ENCODE results near the gene GMDS. TPM values are rescaled to one million over a fixed set of nuclear protein-coding genes. Genes with fewer than 3 reads are reported as not detected.
A peak's percentile ranks its signal among the peaks of the same experiment; 100 is the strongest.

The GMDS gene
- total RNA-seq, 1 donor from 2014 or later: 17.9 TPM

GRCh38 chr6:1946583-1946982, 298.8 kb downstream of the GMDS start:
- DNase-seq (ENCODE audit: low read depth): no peak
- TF ChIP-seq, protein P1, sequence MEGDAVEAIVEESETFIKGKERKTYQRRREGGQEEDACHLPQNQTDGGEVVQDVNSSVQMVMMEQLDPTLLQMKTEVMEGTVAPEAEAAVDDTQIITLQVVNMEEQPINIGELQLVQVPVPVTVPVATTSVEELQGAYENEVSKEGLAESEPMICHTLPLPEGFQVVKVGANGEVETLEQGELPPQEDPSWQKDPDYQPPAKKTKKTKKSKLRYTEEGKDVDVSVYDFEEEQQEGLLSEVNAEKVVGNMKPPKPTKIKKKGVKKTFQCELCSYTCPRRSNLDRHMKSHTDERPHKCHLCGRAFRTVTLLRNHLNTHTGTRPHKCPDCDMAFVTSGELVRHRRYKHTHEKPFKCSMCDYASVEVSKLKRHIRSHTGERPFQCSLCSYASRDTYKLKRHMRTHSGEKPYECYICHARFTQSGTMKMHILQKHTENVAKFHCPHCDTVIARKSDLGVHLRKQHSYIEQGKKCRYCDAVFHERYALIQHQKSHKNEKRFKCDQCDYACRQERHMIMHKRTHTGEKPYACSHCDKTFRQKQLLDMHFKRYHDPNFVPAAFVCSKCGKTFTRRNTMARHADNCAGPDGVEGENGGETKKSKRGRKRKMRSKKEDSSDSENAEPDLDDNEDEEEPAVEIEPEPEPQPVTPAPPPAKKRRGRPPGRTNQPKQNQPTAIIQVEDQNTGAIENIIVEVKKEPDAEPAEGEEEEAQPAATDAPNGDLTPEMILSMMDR (conservative IDR thresholded peaks at IDR 0.05; ENCODE audit: low read depth, low read length): no peak
- H3K4me3 ChIP-seq (ENCODE audit: low read depth, low read length): no peak overlapping the region

DNA sequence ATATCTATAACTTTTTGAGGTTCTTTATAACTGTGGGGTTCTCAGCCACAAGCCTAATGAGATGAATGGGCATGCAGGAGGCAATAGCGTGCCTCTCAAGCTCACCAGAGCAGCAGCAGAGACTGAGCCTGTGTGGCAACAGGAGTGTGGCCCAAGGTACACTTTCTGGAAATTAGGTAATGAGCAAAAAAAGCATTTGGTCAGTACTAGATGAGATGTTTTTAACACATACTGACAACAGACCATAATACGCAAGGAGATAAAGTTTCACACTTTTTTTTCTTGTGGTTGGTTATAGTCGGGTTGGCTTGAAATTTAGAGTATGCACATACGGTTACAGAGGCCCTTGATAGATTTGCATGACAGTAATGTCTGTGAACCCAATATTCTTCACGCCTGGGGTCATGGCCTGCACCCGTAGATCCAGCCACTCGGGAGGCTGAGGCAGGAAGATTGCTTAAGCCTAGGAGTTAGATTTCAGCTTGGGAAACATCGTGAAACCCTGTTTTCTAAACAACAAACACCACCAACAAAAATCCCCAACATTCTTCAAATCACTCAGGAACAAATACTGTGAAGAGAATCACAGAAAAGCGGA, 300.1 kb downstream of the GMDS start:
- TF ChIP-seq, protein P1 (conservative IDR thresholded peaks at IDR 0.05; ENCODE audit: low read depth, low read length): no peak
- DNase-seq (ENCODE audit: low read depth): no peak
- no peak overlapping the region for H3K4me3 ChIP-seq (ENCODE audit: low read depth, low read length)

- no peak overlapping the region for H3K4me3 ChIP-seq (ENCODE audit: low read depth, low read length)
- DNase-seq (ENCODE audit: low read depth): no peak
- TF ChIP-seq, protein P1 (conservative IDR thresholded peaks at IDR 0.05; ENCODE audit: low read depth, low read length): no peak
Observed at GRCh38 chr6:1942834-1943233, 302.6 kb downstream of the GMDS start.

GRCh38 chr6:1941534-1941933, 303.9 kb downstream of the GMDS start:
- DNase-seq (ENCODE audit: low read depth): no peak
- no peak overlapping the region for H3K4me3 ChIP-seq (ENCODE audit: low read depth, low read length)
- TF ChIP-seq, protein P1 (conservative IDR thresholded peaks at IDR 0.05; ENCODE audit: low read depth, low read length): no peak

GRCh38 chr6:1940381-1940780, 305.0 kb downstream of the GMDS start:
- DNase-seq (ENCODE audit: low read depth): no peak
- H3K4me3 ChIP-seq (ENCODE audit: low read depth, low read length): no peak overlapping the region
- TF ChIP-seq, protein P1 (conservative IDR thresholded peaks at IDR 0.05; ENCODE audit: low read depth, low read length): no peak

GRCh38 chr6:1933292-1933691, 312.1 kb downstream of the GMDS start:
- DNase-seq (ENCODE audit: low read depth): no peak
- no peak overlapping the region for H3K4me3 ChIP-seq (ENCODE audit: low read depth, low read length)
- TF ChIP-seq, protein P1 (conservative IDR thresholded peaks at IDR 0.05; ENCODE audit: low read depth, low read length): peak; percentile 26

DNA sequence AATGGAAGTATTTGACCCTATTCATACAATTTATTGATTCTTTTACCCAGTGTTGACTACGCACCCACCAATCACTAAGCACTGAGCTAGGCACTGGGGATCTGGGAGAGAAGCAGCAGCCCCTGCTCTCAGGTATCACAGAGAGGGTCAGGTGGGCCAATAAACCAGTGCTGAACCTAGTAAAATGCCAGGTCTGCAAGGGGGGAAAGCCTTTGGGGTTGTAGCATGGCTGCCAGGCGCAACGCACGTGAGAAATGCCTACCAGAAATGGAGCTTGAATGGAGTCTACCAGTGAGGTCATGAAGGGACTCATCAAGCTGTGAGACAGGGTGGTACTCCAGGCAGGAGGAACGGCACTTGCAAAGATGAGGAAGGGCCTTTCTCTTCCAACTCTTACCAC, 313.6 kb downstream of the GMDS start:
- no peak for DNase-seq (ENCODE audit: low read depth)
- TF ChIP-seq, protein P1 (conservative IDR thresholded peaks at IDR 0.05; ENCODE audit: low read depth, low read length): no peak
- H3K4me3 ChIP-seq (ENCODE audit: low read depth, low read length): no peak overlapping the region
